Erythroblast (primary cell): ENCODE results near the gene TF.

Experiments
- GATA1 ChIP-seq: IDR thresholded peaks from 2 replicates; pipeline ENCODE4 v1.6.1; 2011; ENCODE audit warnings: low read depth, mild to moderate bottlenecking, control low read depth, low read length, moderate library complexity
- POLR2A ChIP-seq: IDR thresholded peaks from 2 replicates; pipeline ENCODE4 v1.6.1; 2011; ENCODE audit warnings: mild to moderate bottlenecking, low read length

GRCh38 chr3:133797396-133798105, 51.4 kb downstream of the TF start:
- TF ChIP-seq POLR2A (no peak), GATA1 (no peak)
